Pancreas (tissue), 10 donors: Measurements from ENCODE around the gene ZNF106. TPM values are rescaled to one million over a fixed set of nuclear protein-coding genes. Genes with fewer than 3 reads are reported as not detected.

Experiments used
- ATAC-seq, 4 donors: fragments of 200-7000 bp; cut with Tn5 transposase; one replicate each; pipeline versions ENCODE4 v1.8.0 to v1.9.1; 2020; ENCODE audit warnings: mild to moderate bottlenecking in 4 of 4, moderate library complexity in 4 of 4
- DNase-seq, 6 donors: peaks; one replicate each; pipeline ENCODE4 v3.0.0-alpha.2; 2020
- FAIRE-seq: peaks from 2 replicates; lab custom pipeline; 2012; peaks lifted over from hg19 to GRCh38; lab: Jason Lieb, UNC
- H3K27ac ChIP-seq, 4 donors: fragments of 200-600 bp; sonication (generic); 1 replicate in 3 of 4; 2 replicates in 1 of 4; pipeline versions ENCODE4 v1.5.0 to v1.8.0; 2020
- H3K27me3 ChIP-seq, 4 donors: fragments of 200-600 bp; one replicate each; pipeline ENCODE4 v1.8.0; 2021
- H3K36me3 ChIP-seq, 3 donors: fragments of 200-600 bp; sonication (generic) in 1 of 3; one replicate each; pipeline versions ENCODE4 v1.5.0 to v1.8.0; 2020 to 2021
- H3K4me1 ChIP-seq, 3 donors: fragments of 200-600 bp; one replicate each; pipeline ENCODE4 v1.8.0; 2021
- H3K4me3 ChIP-seq, 4 donors: fragments of 200-600 bp; sonication (generic) in 2 of 4; one replicate each; pipeline versions ENCODE4 v1.5.0 to v1.8.0; 2020 to 2021
- H3K9me3 ChIP-seq, 4 donors: fragments of 200-600 bp; one replicate each; pipeline ENCODE4 v1.8.0; 2021
- WGBS, 2 donors: extraction: QIAGEN DNeasy Blood & Tissue Kit; methylation state at CpG; one replicate each; pipeline ENCODE4 v1.1.7; 2013; 5-methylcytosine and 5-hydroxymethylcytosine counted together
- intact Hi-C, 3 donors: fragments of 100-400 bp; cut with DNase I; formaldehyde crosslinking; loops; one replicate each; pipeline versions ENCODE4 v1.11.1 to v1.14.2; 2022
- polyA plus RNA-seq, 2 donors: library from polyadenylated mRNA; stranded (reverse); fragments of 200-250 nt; gene quantifications; one replicate each; pipeline ENCODE4 v1.2.3, GENCODE V29; 2013
- total RNA-seq, 6 donors: library from RNA; stranded (reverse); fragmentation: NEBNext Ultra II Directional in 4 of 6; extraction: Animal tissue kit (Norgen Biotek cat#: 25700) in 4 of 6; gene quantifications; one replicate each; pipeline versions ENCODE4 v1.2.1 to v1.2.4, GENCODE V29; 2021 to 2023
- TF ChIP-seq, protein P1 (sequence below), 4 donors: fragments of 200-600 bp; sonication (generic) in 3 of 4; IDR thresholded peaks; one replicate each; pipeline versions ENCODE4 v1.5.0 to v1.8.0; 2021; ENCODE audit warnings: antibody characterized with exemption in 4 of 4
- donor health status: healthy with polysubstance abuse.
- donor health status: DM: no; HTN: no; CAD: no; lungs with moderate emphysema.
- donor health status: DM: no; HTN: no; CAD: no.
- donor health status: control.
- donor health status: control.
- donor health status: Bipolar disorder and iron deficiency.
- donor health status: DM: yes; HTN: yes; CAD: no.
- donor health status: DM: no; HTN: no; CAD: no.
- donor health status: DM: no; HTN: no; CAD: no.
- donor health status: DM: yes; HTN: yes; CAD: no.

Gene ZNF106
- total and polyA plus RNA-seq, 8 donors = 4.3 to 38.4 (median 17.5) TPM

DNA sequence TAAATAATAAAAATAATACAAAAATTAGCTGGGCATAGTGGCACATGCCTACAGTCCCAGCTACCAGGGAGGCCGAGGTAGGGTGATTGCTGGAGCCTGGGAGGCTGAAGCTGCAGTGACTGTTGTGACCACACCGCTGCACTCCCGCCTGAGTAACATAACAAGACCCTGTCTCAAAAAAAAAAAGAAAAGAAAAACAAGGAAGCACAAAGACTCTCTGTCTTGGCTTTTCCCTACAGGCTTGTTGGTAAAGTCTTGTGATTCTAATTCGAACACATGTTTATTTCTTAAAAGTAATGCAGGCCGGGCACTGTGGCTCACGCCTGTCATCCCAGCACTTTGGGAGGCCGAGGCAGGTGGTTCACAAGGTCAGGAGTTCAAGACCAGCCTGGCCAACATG, 71.6 kb downstream of the ZNF106 start:
- whole genome bisulfite sequencing, 2 donors = 85 to 91% methylated on average over 7 of the region's 7 CpGs
- TF ChIP-seq, protein P1, sequence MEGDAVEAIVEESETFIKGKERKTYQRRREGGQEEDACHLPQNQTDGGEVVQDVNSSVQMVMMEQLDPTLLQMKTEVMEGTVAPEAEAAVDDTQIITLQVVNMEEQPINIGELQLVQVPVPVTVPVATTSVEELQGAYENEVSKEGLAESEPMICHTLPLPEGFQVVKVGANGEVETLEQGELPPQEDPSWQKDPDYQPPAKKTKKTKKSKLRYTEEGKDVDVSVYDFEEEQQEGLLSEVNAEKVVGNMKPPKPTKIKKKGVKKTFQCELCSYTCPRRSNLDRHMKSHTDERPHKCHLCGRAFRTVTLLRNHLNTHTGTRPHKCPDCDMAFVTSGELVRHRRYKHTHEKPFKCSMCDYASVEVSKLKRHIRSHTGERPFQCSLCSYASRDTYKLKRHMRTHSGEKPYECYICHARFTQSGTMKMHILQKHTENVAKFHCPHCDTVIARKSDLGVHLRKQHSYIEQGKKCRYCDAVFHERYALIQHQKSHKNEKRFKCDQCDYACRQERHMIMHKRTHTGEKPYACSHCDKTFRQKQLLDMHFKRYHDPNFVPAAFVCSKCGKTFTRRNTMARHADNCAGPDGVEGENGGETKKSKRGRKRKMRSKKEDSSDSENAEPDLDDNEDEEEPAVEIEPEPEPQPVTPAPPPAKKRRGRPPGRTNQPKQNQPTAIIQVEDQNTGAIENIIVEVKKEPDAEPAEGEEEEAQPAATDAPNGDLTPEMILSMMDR (IDR thresholded peaks at IDR 0.05) = no peak
- ATAC-seq (no peak), DNase-seq (no peak), FAIRE-seq (no peak)
- Histone ChIP-seq H3K4me1 (no peaks in the 10 kb centered on the region), H3K9me3 (no peaks in the 10 kb centered on the region), H3K27ac (no peak overlapping the region), H3K27me3 (no peaks in the 10 kb centered on the region), H3K4me3 (no peak overlapping the region), H3K36me3 (peaks cover 3 to 46% (median 10%) of the 10 kb centered on the region in 3 donors)
- intact Hi-C loops = no loop called here

DNA sequence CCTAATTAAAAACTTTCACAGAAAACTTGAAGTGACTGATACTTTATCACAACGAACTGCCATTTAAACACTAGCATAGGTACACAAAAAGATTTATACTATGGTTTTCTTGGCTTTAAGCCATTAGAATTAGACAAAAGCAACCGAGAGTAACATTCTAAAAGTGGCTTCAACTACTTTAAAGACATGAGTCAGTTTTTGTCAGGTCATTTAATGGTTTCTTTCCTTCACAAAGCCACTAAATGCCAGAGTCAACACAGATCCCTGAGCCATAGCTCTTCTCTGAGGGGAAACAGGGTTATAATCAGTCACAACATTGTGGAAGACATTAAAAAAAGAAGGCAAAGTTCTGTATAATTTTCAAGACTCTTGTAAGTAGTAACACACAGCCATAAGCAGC, 77.0 kb downstream of the ZNF106 start:
- Histone ChIP-seq H3K4me3 (no peak overlapping the region), H3K27me3 (no peaks in the 10 kb centered on the region), H3K4me1 (peaks cover 0 to 6% (median 0%) of the 10 kb centered on the region in 3 donors), H3K36me3 (peaks cover 0 to 14% (median 7%) of the 10 kb centered on the region in 3 donors), H3K9me3 (no peaks in the 10 kb centered on the region), H3K27ac (no peak overlapping the region)
- DNase-seq = no peak
- intact Hi-C loops = no loop called here
- no peak for ATAC-seq
- WGBS, 2 donors = 29 to 42% methylated on average over 2 of the region's 2 CpGs
- FAIRE-seq = no peak
- TF ChIP-seq, protein P1 (IDR thresholded peaks at IDR 0.05) = no peak

DNA sequence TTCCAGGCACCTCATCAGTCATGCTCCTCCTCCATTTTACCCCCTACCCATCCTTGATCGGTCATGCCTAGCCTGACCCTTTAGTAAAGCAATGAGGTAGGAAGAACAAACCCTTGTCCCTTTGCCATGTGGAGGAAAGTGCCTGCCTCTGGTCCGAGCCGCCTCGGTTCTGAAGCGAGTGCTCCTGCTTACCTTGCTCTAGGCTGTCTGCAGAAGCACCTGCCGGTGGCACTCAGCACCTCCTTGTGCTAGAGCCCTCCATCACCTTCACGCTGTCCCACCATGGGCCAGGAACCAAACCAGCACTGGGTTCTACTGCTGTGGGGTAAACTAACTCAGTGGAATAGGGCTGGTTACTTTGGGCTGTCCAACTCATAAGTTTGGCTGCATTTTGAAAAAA, 79.1 kb downstream of the ZNF106 start:
- Histone ChIP-seq H3K4me3 (no peak overlapping the region), H3K4me1 (peaks cover 0 to 6% (median 0%) of the 10 kb centered on the region in 3 donors), H3K27ac (no peak overlapping the region), H3K9me3 (no peaks in the 10 kb centered on the region), H3K27me3 (no peaks in the 10 kb centered on the region), H3K36me3 (peaks cover 0 to 7% (median 4%) of the 10 kb centered on the region in 3 donors)
- intact Hi-C loops = no loop called here
- DNase-seq = no peak
- 94 to 99% methylated on average over 7 of the region's 7 CpGs for WGBS, 2 donors
- FAIRE-seq = no peak
- TF ChIP-seq, protein P1 (IDR thresholded peaks at IDR 0.05) = no peak
- no peak for ATAC-seq

DNA sequence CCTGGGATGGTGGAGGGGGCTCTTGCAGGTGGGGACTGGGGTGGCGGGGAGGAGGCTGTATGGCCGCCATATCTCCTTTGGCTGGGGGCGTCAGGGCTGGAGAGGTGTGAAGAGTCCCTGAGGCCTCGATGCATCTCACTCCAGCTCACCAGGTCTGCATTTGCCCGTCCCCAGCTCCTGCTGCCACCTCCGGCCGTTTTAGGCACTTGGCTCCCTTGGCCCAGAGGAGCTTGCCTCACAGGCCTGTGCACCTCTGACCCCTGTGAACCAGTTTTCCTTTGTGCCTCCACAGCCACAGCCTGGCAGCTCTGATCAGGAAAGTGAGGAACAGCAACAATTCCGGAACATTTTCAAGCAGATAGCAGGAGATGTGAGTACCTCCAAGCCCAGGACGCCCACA, 81.9 kb downstream of the ZNF106 start:
- Histone ChIP-seq H3K9me3 (no peaks in the 10 kb centered on the region), H3K4me1 (peaks cover 0 to 5% (median 0%) of the 10 kb centered on the region in 3 donors), H3K4me3 (no peak overlapping the region), H3K27ac (no peak overlapping the region), H3K36me3 (no peaks in the 10 kb centered on the region), H3K27me3 (no peaks in the 10 kb centered on the region)
- FAIRE-seq = no peak
- DNase-seq = no peak
- intact Hi-C loops = no loop called here
- WGBS, 2 donors = 83 to 88% methylated on average over 9 of the region's 9 CpGs
- TF ChIP-seq, protein P1 (IDR thresholded peaks at IDR 0.05) = no peak
- ATAC-seq = no peak

DNA sequence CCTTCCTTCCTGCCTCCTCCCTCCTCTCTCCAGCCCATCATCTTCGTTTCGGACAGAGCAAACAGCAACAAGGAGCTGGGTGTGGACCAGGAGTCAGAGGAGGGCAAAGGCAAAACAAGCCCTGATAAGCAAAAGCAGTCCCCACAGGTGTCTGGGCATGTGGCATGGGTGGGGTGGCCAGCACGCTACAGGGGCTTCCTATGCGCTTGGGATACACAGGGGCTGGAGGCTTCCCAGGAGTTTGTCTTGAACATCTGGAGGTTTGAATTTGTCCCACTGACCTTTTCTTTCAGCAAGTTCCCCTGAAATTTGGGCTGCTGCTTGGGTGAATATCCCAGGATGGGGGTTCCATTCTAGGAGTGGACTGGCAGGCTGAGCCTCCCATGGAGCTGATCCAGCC, 82.8 kb downstream of the ZNF106 start:
- Histone ChIP-seq H3K9me3 (no peaks in the 10 kb centered on the region), H3K4me1 (no peaks in the 10 kb centered on the region), H3K4me3 (no peak overlapping the region), H3K27me3 (no peaks in the 10 kb centered on the region), H3K36me3 (no peaks in the 10 kb centered on the region), H3K27ac (no peak overlapping the region)
- FAIRE-seq (no peak), ATAC-seq (no peak), DNase-seq (no peak)
- intact Hi-C loops = no loop called here
- 83 to 87% methylated on average over 4 of the region's 4 CpGs for WGBS, 2 donors
- TF ChIP-seq, protein P1 (IDR thresholded peaks at IDR 0.05) = no peak
